PC-3 (cell line): ENCODE measurements around the gene SEC62. TPM values are rescaled to one million over a fixed set of nuclear protein-coding genes. Genes with fewer than 3 reads are reported as not detected.

Source experiments
- ATAC-seq: fragments of 200-7000 bp; cut with Tn5 transposase; 2 replicates; pipeline ENCODE4 v1.9.1; 2020; ENCODE audit warnings: mild to moderate bottlenecking, moderate library complexity
- BruUV-seq: library from RNA; stranded (reverse); fragments of 400-500 nt; replicated peaks from 2 replicates; lab custom pipeline; 2021; lab: Mats Ljungman, UMichigan
- CTCF ChIA-PET: fragments of 300-600 bp; sonication (Branson Sonifier 250); formaldehyde crosslinking; loops from one replicate; lab custom pipeline; 2022; ENCODE audit warnings: antibody characterized with exemption; lab: Charles Lee
- POLR2A ChIA-PET: fragments of 300-600 bp; sonication (Branson Sonifier 250); formaldehyde crosslinking; loops from one replicate; lab custom pipeline; 2022; ENCODE audit warnings: antibody characterized with exemption; ENCODE audit not compliant: unreplicated experiment; lab: Charles Lee
- DNase-seq: peaks from one replicate; pipeline ENCODE4 v3.0.0-alpha.2; 2015
- H2AFZ ChIP-seq: fragments of 300-600 bp; sonication (generic); 2 replicates; pipeline ENCODE4 v1.6.0; 2016; ENCODE audit warnings: antibody characterized with exemption, low read length
- H3F3A ChIP-seq: fragments of 300-600 bp; sonication (generic); one replicate; pipeline ENCODE4 v1.6.0; 2017; ENCODE audit warnings: antibody characterized with exemption, low read length, control low read depth, mild to moderate bottlenecking; ENCODE audit not compliant: unreplicated experiment
- H3K27ac ChIP-seq: fragments of 300-600 bp; sonication (generic); 2 replicates; pipeline ENCODE4 v1.5.1; 2016; ENCODE audit warnings: mild to moderate bottlenecking, low read length
- H3K27me3 ChIP-seq: fragments of 300-600 bp; sonication (generic); 2 replicates; pipeline ENCODE4 v1.6.1; 2016; ENCODE audit warnings: low read length, mixed read lengths
- H3K36me3 ChIP-seq: fragments of 300-600 bp; sonication (generic); 2 replicates; pipeline ENCODE4 v1.6.1; 2016; ENCODE audit warnings: low read depth, mixed run types, low read length, mixed read lengths
- H3K4me1 ChIP-seq: fragments of 300-600 bp; sonication (generic); 2 replicates; pipeline ENCODE4 v1.5.1; 2016; ENCODE audit warnings: low read length; ENCODE audit not compliant: insufficient read depth
- H3K4me2 ChIP-seq: fragments of 300-600 bp; sonication (generic); 2 replicates; pipeline ENCODE4 v1.6.0; 2016; ENCODE audit warnings: low read length
- H3K4me3 ChIP-seq: fragments of 300-600 bp; sonication (generic); 2 replicates; pipeline ENCODE4 v1.5.1; 2016; ENCODE audit warnings: mild to moderate bottlenecking, low read length, mixed read lengths
- H3K79me2 ChIP-seq: fragments of 300-600 bp; sonication (generic); 2 replicates; pipeline ENCODE4 v1.6.1; 2017; ENCODE audit warnings: low read length, mixed read lengths
- H3K9ac ChIP-seq: fragments of 300-600 bp; sonication (generic); 2 replicates; pipeline ENCODE4 v1.6.0; 2016; ENCODE audit warnings: mild to moderate bottlenecking, low read length
- H3K9me2 ChIP-seq: fragments of 300-600 bp; sonication (generic); replicated peaks from 2 replicates; pipeline ENCODE4 v1.6.1; 2016; ENCODE audit warnings: mixed run types, low read length, mixed read lengths
- H3K9me3 ChIP-seq: fragments of 300-600 bp; sonication (generic); 2 replicates; pipeline ENCODE4 v1.6.1; 2016; ENCODE audit warnings: low read length, mixed read lengths
- H4K20me1 ChIP-seq: fragments of 300-600 bp; sonication (generic); 2 replicates; pipeline ENCODE4 v1.6.1; 2016; ENCODE audit warnings: low read length, mixed read lengths
- EZH2 ChIP-seq: fragments of 300-600 bp; sonication (generic); IDR thresholded peaks from one replicate; pipeline ENCODE4 v1.6.1; 2017; ENCODE audit warnings: antibody characterized with exemption, mild to moderate bottlenecking, low read length; ENCODE audit not compliant: unreplicated experiment
- EZH2phosphoT487 ChIP-seq: fragments of 300-600 bp; sonication (generic); IDR thresholded peaks from 2 replicates; pipeline ENCODE4 v1.6.1; 2018; ENCODE audit warnings: mild to moderate bottlenecking, antibody characterized with exemption, low read length, borderline replicate concordance
- intact Hi-C: fragments of 100-400 bp; cut with micrococcal nuclease; formaldehyde crosslinking; loops from 2 replicates; pipeline ENCODE4 v1.9.0; 2023
- total RNA-seq: library from RNA; depleted of rRNA; stranded (reverse); fragments of >200 nt; gene quantifications from 2 replicates; pipeline ENCODE4 v1.2.3, GENCODE V29; 2014
- TF ChIP-seq, protein P1 (sequence below): fragments of 300-600 bp; sonication (generic); conservative IDR thresholded peaks from 2 replicates; pipeline ENCODE4 v1.5.1; 2017; ENCODE audit warnings: antibody characterized with exemption, low read depth, mild to moderate bottlenecking, low read length

Gene SEC62
- total RNA-seq, 1 experiment from 2014 or later = 31.8 TPM

DNA sequence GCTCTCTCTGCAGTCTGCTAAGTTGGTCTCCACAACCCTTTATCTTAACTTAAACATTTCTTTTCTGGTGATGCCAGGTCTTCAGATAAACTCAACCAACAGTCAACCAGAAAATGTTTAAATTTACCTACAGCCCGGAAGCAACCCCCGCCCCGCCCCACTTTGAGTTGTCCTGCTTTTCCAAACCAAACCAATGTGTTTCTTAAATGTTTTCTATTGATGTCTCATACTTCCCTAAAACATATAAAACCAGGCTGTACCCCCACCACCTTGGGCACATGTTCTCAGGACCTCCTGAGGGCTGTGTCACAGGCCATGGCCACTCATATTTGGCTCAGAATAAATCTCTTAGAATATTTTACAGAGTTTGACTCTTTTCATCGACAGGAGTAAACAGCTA lies 58.0 kb downstream of the SEC62 start:
- Histone ChIP-seq H3K36me3 (no peaks in the 10 kb centered on the region), H3K9me2 (no peaks in the 10 kb centered on the region), H3K27ac (no peak overlapping the region), H3K9ac (no peak overlapping the region), H3F3A (no peaks in the 10 kb centered on the region), H3K9me3 (no peaks in the 10 kb centered on the region), H3K27me3 (no peaks in the 10 kb centered on the region), H3K79me2 (no peaks in the 10 kb centered on the region), H3K4me2 (no peak overlapping the region), H3K4me3 (no peak overlapping the region), H4K20me1 (no peaks in the 10 kb centered on the region), H3K4me1 (no peaks in the 10 kb centered on the region), H2AFZ (no peak overlapping the region)
- intact Hi-C loops = no loop called here
- TF ChIP-seq EZH2phosphoT487 = no peak
- TF ChIP-seq, protein P1, sequence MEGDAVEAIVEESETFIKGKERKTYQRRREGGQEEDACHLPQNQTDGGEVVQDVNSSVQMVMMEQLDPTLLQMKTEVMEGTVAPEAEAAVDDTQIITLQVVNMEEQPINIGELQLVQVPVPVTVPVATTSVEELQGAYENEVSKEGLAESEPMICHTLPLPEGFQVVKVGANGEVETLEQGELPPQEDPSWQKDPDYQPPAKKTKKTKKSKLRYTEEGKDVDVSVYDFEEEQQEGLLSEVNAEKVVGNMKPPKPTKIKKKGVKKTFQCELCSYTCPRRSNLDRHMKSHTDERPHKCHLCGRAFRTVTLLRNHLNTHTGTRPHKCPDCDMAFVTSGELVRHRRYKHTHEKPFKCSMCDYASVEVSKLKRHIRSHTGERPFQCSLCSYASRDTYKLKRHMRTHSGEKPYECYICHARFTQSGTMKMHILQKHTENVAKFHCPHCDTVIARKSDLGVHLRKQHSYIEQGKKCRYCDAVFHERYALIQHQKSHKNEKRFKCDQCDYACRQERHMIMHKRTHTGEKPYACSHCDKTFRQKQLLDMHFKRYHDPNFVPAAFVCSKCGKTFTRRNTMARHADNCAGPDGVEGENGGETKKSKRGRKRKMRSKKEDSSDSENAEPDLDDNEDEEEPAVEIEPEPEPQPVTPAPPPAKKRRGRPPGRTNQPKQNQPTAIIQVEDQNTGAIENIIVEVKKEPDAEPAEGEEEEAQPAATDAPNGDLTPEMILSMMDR = no peak
- no peak for TF ChIP-seq EZH2
- no peak for ATAC-seq
- ChIA-PET POLR2A (no interaction called here), CTCF (no interaction called here)
- BruUV-seq = no TSS peak
- DNase-seq = no peak

DNA sequence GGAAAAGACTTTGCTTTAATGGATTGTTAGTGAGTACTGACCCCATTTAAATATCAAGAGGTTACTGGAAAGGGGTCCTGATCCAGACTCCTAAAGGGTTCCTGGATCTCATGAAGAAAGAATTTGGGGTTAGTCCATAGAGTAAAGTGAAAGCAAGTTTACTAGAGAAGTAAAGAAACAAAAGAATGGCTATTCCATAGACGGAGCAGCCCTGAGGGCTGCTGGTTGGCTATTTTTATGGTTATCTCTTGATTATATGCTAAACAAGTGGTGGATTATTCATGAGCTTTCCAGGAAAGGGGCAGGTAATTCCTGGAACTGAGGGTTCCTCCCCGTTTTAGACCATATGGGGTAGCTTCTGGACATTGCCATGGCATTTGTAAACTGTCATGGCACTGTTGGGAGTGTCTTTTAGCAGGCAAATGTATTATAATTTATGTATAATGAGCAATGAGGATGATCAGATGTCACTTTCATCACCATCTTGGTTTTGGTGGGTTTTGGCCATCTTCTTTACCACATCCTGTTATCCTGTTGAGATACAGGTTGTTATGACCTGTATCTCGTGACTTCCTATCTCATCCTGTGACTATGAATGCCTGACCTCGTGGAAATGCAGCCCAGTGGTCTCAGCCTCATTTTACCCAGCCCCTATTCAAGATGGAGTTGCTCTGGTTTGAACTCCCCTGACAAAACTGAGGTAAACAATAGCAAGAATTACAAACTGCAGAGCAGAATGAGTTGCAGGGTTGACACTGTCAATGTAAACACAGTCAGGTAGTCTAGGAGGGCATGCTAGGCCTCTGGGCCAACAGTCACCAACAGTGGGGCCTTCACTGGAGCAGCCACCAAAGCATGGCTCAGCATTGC lies 60.9 kb downstream of the SEC62 start:
- Histone ChIP-seq H3F3A (no peaks in the 10 kb centered on the region), H3K79me2 (no peaks in the 10 kb centered on the region), H3K9me2 (no peaks in the 10 kb centered on the region), H3K4me3 (no peak overlapping the region), H3K4me2 (no peak overlapping the region), H4K20me1 (no peaks in the 10 kb centered on the region), H3K9me3 (no peaks in the 10 kb centered on the region), H3K27ac (no peak overlapping the region), H3K9ac (no peak overlapping the region), H3K4me1 (no peaks in the 10 kb centered on the region), H3K27me3 (no peaks in the 10 kb centered on the region), H3K36me3 (no peaks in the 10 kb centered on the region), H2AFZ (no peak overlapping the region)
- DNase-seq = no peak
- intact Hi-C loops = no loop called here
- ChIA-PET POLR2A (no interaction called here), CTCF (no interaction called here)
- TF ChIP-seq EZH2 (no peak), EZH2phosphoT487 (no peak)
- TF ChIP-seq, protein P1 = no peak
- BruUV-seq = no TSS peak
- ATAC-seq = no peak

DNA sequence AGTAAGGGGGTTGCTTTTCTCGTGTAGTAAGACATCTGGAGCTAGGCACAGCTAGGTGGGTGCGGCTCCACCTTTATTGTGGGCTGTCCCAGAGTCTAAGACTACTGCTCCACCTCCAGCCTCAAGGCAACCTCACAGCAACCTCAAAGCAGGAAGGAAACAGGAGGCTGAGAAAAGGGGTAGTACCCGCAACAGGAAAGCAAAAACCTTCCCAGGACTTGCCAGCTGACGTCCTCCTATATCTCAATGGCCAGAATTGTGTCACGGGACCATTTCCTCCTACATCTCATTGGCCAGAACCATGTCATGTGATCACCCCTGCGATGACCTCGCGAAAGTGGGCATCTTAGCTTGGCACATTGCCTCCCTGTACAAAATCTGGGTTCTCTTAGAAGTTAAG lies 66.9 kb downstream of the SEC62 start:
- CTCF ChIA-PET = no interaction called here
- Histone ChIP-seq H3K27ac (no peak overlapping the region), H3K9ac (no peak overlapping the region), H3K4me2 (no peak overlapping the region), H3K27me3 (no peaks in the 10 kb centered on the region), H3K4me3 (no peak overlapping the region), H2AFZ (no peak overlapping the region), H3K36me3 (no peaks in the 10 kb centered on the region), H3F3A (no peaks in the 10 kb centered on the region), H3K79me2 (no peaks in the 10 kb centered on the region), H3K4me1 (no peaks in the 10 kb centered on the region), H4K20me1 (no peaks in the 10 kb centered on the region), H3K9me3 (no peaks in the 10 kb centered on the region), H3K9me2 (no peaks in the 10 kb centered on the region)
- TF ChIP-seq, protein P1 = no peak
- no peak for TF ChIP-seq EZH2
- no peak for TF ChIP-seq EZH2phosphoT487
- POLR2A ChIA-PET = no interaction called here
- intact Hi-C loops = no loop called here
- DNase-seq (no peak), ATAC-seq (no peak)
- no TSS peak for BruUV-seq
